ENCODE data around the gene PDGFC. TPM values are rescaled to one million over a fixed set of nuclear protein-coding genes. Genes with fewer than 3 reads are reported as not detected.

Gene PDGFC
- total and polyA plus RNA-seq, 2 of the 13 experiments (the other 11 are each of a cell fraction or from before 2014, with no cell fraction given): 4.6 to 9.1 TPM

DNA sequence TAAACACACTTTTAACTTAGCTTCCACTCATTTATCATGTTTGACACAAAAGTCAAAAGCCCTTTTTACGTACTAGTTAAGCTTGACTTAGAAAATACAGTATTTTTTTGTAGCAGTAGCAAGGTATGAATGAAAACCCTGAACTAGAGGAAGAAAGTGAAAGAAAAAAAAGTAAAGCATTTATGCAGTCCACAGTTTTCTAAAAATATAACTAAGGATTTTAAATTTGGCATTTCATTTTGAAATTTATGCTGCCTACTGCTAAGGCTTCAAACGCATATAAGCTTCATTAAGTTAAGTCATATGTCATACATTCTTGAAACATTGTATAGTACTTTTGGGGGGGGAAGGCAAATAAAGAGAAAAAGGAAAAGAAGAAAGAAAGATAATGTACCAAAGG lies 201.5 kb downstream of the PDGFC start:
- no peak overlapping the region for H3K9ac ChIP-seq (ENCODE audit: insufficient read depth, low read depth, low read length)
- ATAC-seq: no peak
- no peaks in the 10 kb centered on the region for H4K20me1 ChIP-seq (ENCODE audit: insufficient read depth, low read length)
- TF ChIP-seq ZNF570 (CRISPR knock-in tag; IDR thresholded peaks at IDR 0.05; ENCODE audit: borderline replicate concordance): no peak
- no peak for TF ChIP-seq BRCA1 (CRISPR knock-in tag; IDR thresholded peaks at IDR 0.05)
- TF ChIP-seq, protein P1, sequence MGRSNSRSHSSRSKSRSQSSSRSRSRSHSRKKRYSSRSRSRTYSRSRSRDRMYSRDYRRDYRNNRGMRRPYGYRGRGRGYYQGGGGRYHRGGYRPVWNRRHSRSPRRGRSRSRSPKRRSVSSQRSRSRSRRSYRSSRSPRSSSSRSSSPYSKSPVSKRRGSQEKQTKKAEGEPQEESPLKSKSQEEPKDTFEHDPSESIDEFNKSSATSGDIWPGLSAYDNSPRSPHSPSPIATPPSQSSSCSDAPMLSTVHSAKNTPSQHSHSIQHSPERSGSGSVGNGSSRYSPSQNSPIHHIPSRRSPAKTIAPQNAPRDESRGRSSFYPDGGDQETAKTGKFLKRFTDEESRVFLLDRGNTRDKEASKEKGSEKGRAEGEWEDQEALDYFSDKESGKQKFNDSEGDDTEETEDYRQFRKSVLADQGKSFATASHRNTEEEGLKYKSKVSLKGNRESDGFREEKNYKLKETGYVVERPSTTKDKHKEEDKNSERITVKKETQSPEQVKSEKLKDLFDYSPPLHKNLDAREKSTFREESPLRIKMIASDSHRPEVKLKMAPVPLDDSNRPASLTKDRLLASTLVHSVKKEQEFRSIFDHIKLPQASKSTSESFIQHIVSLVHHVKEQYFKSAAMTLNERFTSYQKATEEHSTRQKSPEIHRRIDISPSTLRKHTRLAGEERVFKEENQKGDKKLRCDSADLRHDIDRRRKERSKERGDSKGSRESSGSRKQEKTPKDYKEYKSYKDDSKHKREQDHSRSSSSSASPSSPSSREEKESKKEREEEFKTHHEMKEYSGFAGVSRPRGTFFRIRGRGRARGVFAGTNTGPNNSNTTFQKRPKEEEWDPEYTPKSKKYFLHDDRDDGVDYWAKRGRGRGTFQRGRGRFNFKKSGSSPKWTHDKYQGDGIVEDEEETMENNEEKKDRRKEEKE (IDR thresholded peaks at IDR 0.05): no peak
- TF ChIP-seq HHEX (CRISPR knock-in tag; IDR thresholded peaks at IDR 0.05): no peak
- no peak for TF ChIP-seq NFE2L2 (IDR thresholded peaks at IDR 0.05; ENCODE audit: low read length)
- no peak for TF ChIP-seq ZNF547 (CRISPR knock-in tag; IDR thresholded peaks at IDR 0.05)
- no peak for TF ChIP-seq ZKSCAN5 (CRISPR knock-in tag; IDR thresholded peaks at IDR 0.05)
- H3K4me2 ChIP-seq (ENCODE audit: low read depth, low read length): no peak overlapping the region
- no peaks in the 10 kb centered on the region; a peak in 1 of 5 replicates for H3K36me3 ChIP-seq (replicated peaks in 1 of 2; ENCODE audit: control insufficient read depth in 1 of 2, insufficient read depth in 2 of 2, low read length in 2 of 2)
- H3K27ac ChIP-seq (ENCODE audit: extremely low read length, insufficient read depth, low read length): no peak overlapping the region
- FAIRE-seq: no peak
- H2AFZ ChIP-seq (ENCODE audit: low read length): no peak overlapping the region
- in situ Hi-C loops (cut with HindIII; ENCODE audit: extremely low pct_ligation_motif_present, low pct_unique_long_range_greater_than_20kb): no loop called here
- no peaks in the 10 kb centered on the region for H3K9me3 ChIP-seq (ENCODE audit: low read length)
- H3K27me3 ChIP-seq (ENCODE audit: control insufficient read depth in 1 of 2, insufficient read depth in 2 of 2, low read length in 2 of 2): no peaks in the 10 kb centered on the region
- 95% methylated on average over 2 of the region's 2 CpGs for WGBS (ENCODE audit: low lambda C conversion rate)
- ChIA-PET CTCF (ENCODE audit: low intra/inter-chr PET ratio, low total read pairs) (no interaction called here), POLR2A (no interaction called here)
- no TSS peak for BruUV-seq (replicated peaks)
- no peak for DNase-seq (ENCODE audit: low spot score)
- H3K4me1 ChIP-seq (ENCODE audit: insufficient read depth, low read length): peaks cover 26% of the 10 kb centered on the region
- H3K79me2 ChIP-seq (ENCODE audit: insufficient read depth, low read length): no peaks in the 10 kb centered on the region
- no peak overlapping the region for H3K4me3 ChIP-seq (replicated peaks in 1 of 3; ENCODE audit: insufficient read depth in 1 of 3, low read depth in 2 of 3, low read length in 3 of 3)
- intact Hi-C loops (cut with micrococcal nuclease; ENCODE audit: unreplicated experiment): loop anchor here (5.0 kb wide), 1 partner anchor 197 kb away; no protein-coding TSS in a partner anchor

Measured in HepG2 (cell line).